ENCODE data around the gene CLCA4.

CLCA4 gene, protein sequence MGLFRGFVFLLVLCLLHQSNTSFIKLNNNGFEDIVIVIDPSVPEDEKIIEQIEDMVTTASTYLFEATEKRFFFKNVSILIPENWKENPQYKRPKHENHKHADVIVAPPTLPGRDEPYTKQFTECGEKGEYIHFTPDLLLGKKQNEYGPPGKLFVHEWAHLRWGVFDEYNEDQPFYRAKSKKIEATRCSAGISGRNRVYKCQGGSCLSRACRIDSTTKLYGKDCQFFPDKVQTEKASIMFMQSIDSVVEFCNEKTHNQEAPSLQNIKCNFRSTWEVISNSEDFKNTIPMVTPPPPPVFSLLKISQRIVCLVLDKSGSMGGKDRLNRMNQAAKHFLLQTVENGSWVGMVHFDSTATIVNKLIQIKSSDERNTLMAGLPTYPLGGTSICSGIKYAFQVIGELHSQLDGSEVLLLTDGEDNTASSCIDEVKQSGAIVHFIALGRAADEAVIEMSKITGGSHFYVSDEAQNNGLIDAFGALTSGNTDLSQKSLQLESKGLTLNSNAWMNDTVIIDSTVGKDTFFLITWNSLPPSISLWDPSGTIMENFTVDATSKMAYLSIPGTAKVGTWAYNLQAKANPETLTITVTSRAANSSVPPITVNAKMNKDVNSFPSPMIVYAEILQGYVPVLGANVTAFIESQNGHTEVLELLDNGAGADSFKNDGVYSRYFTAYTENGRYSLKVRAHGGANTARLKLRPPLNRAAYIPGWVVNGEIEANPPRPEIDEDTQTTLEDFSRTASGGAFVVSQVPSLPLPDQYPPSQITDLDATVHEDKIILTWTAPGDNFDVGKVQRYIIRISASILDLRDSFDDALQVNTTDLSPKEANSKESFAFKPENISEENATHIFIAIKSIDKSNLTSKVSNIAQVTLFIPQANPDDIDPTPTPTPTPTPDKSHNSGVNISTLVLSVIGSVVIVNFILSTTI

DNA sequence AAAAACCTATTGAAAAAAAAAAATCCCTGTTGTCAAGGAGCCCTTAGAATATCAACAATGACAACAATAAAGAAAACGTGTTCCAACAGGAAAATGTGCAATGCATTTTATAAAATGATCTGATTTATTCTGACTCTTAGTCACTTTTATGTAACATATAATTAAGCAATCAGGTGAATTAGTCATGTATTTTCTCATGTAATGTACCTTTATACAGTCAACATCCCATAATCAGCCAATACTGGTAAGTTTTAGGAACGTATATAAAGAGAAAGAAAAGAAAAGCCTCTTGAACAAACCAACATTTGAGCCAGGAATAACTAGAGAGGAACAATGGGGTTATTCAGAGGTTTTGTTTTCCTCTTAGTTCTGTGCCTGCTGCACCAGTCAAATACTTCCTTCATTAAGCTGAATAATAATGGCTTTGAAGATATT lies at the start of gene CLCA4:
TSS of gene CLCA4 (plus strand) at position 292 of the 435 bp plus-strand sequence. CDS start at position 334, 42 bp downstream.
- DNase-seq: no peak

DNA sequence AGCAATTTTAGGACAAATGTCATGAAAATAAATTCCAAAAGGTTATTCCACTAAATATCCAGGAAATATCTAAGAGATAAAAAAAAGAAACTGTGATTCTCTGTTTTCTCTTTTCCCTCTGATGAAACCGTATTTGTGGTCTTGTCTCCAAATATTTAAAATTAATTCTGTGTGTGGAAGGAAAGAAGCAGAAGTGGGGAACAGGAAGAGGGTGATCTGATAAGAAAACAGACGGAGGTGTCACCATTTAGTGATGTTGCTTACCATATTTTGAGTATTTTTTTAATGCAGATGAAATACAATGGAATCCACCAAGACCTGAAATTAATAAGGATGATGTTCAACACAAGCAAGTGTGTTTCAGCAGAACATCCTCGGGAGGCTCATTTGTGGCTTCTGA lies 48.6 kb upstream of the CLCA4 start:
- no peak for DNase-seq

DNA sequence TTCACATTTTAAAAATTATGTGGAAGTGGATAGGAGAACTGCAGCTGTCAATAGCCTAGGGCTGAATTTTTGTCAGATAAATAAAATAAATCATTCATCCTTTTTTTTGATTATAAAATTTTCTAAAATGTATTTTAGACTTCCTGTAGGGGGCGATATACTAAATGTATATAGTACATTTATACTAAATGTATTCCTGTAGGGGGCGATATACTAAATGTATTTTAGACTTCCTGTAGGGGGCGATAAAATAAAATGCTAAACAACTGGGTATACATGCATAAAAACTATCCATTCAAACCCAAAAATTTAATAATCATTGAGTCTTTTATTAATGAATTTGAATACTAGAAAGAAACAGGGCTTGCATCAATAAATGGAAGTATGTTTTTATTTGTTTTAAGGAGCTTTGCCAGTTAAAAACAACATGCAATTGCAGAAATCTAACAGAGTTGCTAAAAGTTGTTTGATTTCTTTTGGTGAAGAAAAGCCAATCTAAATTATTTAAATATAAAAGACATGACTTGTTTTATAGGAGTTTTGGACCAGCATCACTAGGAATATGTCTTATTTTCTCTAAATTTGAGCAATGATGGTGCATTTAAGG lies 46.8 kb upstream of the CLCA4 start:
- peak; percentile 75 for DNase-seq

DNA sequence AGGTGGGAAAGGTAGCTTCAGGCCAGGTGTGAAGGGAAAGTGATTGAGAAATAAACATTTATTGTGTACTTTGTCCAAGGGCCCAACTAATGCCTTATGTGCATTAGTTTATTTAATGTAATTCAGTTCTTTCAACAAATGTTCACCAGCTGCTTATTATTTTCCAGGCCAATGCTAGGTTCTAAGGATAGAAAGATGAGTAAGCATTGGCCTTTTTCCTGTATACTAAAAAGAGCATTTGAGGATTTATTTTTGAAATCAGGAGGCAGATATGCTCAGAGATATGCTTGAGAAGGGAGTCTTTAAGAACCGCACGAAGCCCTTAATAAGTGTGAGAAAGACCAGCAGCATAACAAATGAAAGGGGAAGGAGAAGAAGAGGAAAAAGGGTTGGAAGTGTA lies 46.2 kb upstream of the CLCA4 start:
- DNase-seq: no peak

DNA sequence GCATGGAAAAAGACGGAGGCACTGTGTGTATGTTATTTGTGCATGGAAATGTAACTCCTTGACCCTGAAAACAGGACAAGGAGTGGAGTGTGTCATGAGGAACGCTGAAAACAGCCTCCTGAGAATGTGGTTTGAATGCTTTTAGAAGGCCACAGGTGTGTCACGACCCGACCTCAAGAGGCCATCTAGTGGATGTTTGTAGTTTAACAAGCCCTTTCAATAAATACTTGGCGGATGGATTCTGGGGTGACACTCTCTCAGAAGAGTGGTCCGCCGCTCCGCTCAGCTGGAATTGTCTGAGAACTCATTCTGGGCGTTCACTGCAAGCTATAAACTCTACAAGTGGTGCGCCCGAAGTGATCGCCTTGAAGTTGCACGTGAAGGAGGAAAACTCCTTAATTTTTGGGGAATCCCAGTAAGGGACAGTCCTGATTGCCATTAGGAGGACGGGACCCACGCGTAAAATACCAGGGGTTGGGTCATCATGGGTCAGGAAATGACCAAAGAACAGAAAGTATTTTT lies 44.7 kb upstream of the CLCA4 start:
- peak; percentile 57 for DNase-seq

DNA sequence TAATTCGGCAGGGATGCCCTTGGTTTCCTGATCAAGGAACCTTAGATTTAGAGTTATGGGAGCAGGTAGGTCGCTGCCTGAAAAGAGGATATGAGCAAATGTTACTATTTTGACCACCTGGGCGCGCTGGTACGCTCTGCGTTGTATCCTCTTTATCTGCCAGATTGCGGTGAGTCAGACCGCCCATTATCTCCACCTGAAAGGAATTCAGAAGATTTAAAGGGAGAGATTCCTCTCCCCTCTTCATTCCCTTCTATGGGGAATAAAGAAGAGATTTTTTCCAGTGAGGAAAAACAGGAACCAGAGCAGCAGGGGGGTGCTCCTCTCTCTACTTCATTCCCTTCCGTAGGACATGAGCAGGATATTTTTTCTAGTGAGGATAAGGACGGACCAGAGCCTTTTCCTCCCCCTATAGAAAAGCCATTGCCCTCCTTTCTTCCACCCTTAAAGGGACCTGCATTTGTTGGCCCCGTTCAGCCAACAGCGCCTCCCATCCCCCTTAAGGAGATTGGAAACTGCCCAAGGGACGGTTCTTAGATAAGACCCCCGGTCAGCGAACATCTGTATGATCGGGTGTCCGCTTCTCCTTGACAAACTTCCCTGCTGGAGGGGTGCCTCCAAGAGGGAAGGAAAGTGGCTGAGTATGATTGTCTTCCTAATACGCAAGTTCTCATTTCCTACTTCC lies 44.0 kb upstream of the CLCA4 start:
- no peak for DNase-seq

DNA sequence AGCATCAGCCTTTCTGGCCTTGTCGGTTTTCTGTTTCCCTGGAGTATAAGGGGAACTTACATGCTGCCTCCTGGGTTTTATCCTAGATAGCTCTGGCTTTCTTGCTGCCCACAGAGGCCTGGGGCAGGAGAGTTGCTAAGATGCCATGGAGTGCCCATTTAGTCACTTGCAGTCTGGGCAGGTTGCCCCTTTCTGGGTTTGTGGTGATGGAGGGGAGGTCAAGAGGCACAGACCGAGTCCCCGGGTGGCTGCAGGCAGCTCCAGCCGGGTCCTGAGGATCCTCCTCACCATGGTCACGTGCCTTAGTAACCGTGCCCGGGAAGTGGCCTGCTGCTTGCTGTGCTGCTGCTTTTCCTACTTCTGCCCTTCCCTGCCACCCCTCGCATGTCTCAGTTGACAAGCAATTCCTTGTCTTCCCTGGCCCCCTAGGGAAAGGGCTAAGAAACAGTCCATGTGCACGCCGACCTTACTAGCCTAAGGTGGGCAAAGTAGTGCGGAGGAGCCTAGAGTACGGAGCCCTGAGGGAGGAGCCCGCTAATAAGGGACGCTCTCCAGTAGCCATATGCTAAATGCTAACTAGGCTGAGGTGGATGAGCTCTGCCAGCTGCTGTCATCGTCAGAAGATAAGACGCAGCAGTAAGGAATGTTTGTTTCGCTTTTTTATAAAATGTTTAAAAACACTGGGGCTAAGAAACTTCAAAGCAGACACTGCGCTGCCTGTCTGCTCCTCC lies 43.3 kb upstream of the CLCA4 start:
- DNase-seq: no peak

DNA sequence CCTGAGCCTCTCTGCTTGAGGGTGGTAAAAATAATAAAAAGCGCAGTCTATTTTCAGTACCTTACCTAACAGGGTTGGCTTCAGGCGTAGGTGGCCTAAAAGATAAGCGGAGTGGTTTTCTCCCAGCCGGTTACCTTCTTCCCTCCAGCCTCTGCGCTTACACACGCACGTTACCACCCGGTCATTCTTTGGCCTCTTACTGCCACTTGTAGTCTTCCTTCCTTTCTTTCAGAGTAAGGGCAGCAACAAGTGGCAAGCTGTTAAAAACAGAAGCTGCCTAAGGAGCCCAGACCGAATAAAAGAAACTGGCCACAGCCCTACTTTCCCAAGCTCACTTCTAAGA lies 42.8 kb upstream of the CLCA4 start:
- DNase-seq: no peak

DNA sequence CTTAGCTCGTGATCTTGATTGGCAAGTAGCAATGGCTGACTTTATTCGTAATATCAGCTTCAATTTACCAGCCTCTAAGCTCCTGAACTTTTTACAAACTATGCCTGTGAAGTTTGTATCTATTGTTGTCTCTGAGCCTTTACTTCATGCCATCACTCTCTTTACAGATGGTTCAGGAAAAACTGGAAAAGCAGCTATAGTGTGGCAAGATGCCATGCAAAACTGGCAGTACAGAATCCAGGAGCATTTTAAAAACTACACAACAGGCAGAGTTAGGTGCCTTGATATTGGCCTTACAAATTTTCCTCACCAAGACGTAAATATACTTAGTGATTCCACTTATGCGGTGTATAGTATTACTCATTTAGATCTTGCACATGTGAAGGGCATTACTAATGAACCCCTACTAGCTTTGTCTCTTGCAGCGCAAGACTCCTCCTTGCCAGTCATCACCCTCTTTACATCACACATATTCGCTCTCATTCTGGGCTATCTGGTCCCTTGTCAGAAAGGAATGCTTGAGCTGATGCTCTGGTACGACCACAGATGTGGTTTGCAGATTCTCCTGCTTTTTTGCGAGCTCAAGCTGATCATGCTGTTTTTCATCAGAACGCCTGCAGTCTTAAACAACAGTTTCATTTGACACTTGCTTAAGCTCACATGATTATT lies 41.8 kb upstream of the CLCA4 start:
- DNase-seq: no peak

DNA sequence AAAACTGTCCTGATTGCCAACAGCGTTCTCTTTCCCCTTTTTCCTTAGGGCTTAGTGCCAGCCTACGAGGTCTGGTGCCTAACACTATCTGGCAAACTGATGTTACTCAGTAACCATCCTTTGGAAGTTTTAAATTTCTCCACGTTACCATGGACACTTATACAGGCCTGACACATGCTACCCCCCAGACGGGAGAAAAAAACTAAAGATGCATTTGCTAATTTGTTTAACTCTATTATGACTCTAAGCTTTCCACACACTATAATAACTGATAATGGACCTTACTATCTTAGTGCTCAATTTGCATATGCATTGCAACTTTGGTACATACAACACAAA lies 41.3 kb upstream of the CLCA4 start:
- DNase-seq: no peak

DNA sequence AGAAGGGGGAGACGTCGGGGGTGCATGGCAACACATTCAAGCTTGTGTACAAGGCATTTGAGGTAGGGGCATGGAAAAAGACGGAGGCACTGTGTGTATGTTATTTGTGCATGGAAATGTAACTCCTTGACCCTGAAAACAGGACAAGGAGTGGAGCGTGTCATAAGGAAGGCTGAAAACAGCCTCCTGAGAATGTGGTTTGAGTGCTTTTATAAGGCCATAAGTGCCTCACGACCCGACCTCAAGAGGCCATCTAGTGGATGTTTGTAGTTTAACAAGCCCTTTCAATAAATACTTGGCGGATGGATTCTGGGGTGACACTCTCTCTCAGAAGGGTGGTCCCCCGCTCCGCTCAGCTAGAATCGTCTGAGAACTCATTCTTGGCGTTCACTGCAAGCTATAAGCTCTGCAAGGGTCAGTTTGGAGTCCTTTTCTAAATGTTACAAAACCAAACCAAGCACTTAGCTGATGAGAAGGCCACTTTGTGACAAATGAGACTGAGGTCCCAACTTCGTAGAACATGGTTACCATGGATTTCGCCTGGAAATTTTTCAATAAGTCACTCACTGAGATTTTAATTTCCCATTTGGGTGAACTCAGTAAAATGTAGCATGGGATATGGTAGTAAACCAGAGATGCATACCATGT lies 38.8 kb upstream of the CLCA4 start:
- DNase-seq: peak; percentile 21

DNA sequence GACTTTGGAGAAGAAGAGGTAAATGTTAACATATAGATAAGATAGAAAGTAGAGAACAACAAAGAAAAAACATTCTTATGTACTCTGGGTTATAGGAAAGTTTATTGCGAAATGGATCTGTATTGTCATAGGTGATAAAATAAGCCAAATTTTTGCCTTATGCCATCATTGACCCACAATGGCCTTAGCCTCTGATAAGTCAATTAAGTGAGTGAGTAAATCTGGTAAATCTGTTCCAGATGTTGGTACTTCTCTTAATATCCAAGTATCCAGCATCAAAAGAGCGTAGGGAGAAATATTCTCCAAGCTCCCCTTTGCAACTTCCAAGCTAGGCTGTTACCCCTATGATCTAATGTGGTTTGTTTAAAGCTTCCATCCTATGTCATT lies 38.3 kb upstream of the CLCA4 start:
- DNase-seq: no peak

DNA sequence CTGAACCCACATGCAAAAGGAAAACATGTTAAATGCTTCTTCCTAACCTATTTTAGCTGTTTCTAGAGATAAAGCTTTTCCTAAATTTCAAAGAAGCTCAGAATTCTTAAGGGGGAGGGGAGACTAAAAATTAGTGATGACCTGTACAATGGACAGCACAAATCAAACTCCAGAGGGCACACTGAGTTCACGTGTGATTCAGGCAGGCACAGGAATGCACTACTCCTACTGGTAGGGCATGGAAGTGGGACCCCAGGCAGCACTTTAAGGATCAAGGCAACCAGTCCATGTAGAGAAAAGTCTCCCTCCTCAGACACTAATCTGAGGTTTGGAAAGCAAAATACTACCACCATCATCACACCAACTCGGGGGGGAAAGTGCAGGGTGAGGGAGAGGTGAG lies 31.3 kb upstream of the CLCA4 start:
- DNase-seq: no peak

DNA sequence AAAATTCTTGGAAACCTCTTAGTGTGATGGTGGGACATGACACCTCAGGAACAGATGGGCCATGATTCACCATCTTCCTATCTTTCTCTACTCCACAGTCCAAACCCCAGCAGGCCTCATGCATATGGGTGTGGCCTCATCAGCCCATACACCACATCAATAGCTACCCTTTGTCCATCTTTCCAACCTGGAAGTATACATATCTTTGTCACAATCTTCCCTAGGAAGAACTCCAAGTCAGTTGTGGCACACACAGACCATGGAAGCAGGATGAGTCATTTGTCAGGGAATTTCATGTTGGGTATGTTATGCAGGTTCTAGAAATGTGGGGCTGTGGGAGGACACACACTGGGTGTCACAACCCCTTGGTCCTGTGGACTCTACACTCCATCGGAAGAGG lies 30.5 kb upstream of the CLCA4 start:
- DNase-seq: no peak

DNA sequence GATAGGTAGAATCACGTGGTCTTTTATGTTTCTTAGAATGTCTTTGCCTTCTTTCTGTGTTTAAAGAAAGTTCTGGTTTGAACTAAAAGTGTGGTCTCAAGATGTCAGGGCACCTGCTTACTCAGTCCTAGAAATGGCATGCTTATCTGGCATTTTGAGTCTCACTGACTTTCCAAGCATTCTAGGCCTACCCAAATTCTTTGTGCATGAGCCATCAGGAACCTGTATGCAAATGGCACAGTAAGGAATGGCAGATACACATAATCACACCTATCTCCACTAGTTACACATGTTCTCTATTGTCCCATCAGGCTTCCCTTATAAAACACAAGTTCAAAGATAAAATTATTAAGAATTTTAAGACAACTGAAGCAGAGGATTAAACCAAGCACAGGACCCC lies 29.5 kb upstream of the CLCA4 start:
- DNase-seq: no peak

DNA sequence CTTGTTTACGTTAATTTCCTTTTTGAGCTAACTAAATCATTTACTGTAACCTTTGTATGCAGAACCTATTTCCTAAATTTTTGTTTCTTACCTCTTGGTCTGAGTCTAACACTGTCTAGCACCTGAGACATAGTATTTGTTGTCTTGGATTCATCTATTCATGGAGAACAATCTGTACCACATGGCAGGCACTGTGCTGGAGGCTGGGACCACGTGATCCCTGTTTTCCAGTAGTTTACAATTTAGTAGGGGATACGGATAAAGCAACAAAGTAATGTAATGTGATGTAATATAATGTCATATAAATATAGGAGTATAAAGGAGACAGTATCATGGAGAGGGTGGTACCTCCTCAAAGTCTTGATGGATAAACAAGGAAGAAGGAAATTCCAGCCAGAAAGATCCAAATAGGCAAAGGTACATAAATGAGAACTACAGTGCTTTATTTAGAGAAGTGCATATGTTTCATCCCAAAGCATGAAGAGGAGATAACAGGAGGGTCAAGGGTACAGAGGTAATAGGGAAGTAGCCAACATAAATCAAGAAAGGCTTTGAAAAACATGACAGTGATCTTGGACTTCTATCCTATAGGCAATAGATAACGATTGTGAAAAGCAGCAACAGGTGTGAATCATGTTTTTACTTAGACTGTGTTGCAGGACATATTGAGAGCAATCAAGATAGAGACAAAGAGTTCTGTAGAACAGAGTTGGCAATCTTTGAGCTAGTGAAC lies 25.9 kb upstream of the CLCA4 start:
- no peak for DNase-seq

DNA sequence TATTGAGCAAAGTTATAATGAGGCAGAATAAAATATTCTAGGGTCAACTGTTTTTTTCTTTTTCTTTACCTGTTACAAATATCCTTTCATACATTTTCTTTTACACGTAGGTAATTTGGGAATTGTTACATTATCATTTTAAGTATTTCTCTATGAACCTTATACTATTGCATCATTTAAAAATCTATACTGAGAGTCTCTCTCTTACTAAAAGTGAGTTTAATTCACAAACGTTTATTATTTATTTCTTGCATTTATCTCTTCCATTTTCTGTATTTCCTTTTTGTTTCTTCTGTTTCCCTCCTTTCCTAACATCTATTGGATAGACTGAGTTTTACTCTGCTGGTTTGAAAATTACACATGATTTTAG lies 25.4 kb upstream of the CLCA4 start:
- DNase-seq: no peak

DNA sequence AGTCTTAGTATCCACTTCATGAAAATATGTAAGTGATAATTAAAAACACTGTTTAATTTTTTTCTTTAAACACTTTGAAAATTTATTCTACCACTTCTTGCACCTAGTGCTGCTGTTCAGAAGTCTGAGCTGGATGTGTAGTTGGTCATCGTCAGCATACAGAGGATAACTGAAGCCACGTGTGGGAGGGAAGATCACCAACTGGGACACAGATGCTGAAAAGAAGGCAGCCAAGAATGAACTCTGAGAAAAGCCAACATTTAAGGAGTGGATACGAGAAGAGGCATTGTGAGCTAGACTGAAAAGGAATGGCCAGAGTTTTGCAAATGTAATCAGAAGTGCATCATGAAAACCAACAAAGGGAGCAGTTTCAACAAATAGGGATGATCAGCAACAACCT lies 24.6 kb upstream of the CLCA4 start:
- no peak for DNase-seq

DNA sequence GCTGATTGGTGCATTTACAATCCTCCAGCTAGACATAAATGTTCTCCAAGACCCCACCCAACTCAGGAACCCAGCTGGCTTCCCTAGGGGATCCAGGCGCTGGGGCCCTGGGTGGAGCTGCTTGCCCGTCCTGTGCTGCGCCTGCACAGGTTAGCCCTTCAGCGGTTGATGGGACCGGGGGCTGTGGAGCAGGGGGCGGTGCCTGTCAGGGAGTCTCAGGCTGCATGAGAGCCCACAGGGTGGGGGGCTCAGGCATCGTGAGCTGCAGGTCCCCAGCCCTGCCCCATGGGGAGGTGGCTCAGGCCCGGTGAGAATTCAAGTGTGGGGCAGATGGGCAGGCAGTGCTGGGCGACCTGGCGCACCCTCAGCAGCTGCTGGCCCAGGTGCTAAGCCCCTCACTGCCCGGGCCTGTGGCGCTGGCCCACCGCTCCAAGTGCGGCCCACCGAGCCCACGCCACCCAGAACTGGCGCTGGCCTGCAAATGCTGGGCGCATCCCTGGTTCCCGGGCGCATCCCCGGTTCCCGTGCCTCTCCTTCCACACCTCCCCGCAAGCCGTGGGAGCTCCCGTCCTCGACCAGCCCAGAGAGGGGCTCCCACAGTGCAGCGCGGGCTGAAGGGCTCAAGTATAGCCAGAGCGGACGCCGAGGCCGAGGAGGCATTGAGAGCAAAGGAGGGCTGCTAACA lies 23.1 kb upstream of the CLCA4 start:
- no peak for DNase-seq

DNA sequence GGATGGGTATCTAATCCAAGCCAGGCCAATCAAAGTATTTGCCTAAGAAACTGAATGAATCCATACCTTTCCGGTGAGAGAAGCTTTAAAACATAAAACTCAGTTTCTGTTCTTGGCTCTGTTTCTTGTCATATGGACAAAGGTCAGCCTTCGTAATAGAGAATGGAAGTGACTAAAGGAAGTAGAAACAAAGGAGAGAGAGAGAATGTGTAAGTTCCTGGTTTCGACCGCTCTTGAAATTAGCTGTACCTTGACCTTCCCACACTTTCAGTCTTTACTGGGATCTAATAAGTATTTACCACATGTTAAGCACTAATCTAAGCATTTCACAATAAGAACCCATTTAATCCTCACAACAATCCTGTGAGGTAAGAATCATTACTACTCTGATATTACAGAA lies 19.6 kb upstream of the CLCA4 start:
- no peak for DNase-seq
